MV-4-11 (cell line): ENCODE results near the gene STK39.

Experiments used
- DNase-seq: peaks from one replicate; lab custom pipeline; 2025; lab: John Stamatoyannopoulos, UW

The STK39 gene

DNA sequence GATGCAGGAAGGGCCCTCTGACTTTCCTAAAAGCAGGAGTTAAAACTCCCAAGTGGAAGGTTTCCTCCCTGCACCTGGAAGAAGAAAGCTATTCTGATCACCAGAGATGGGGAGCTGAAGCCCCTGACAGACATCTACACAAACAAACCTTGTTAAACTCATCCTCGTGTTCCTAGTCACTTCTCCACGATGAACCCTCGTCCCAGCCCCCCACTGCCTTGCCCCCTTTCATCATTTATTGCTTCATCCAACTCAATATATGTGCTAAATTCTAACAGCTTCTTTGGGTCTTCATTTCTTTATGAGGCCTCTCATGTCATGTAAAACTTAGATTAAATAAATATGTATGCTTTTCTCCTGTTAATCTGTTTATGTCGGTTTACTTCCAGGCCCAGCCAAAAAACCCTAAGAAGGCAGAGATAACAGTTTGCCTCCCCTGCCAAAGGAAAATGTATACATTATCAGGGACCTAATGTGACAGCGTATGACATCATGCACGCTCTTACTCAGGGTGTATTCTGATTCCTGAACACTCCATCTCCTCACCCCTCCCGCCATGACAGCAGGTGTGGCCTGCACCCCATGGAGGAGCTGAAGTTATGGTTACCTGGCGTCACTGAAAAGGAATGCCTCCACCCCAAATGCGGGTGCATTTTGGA lies 287.2 kb downstream of the STK39 start:
- no peak for DNase-seq

DNA sequence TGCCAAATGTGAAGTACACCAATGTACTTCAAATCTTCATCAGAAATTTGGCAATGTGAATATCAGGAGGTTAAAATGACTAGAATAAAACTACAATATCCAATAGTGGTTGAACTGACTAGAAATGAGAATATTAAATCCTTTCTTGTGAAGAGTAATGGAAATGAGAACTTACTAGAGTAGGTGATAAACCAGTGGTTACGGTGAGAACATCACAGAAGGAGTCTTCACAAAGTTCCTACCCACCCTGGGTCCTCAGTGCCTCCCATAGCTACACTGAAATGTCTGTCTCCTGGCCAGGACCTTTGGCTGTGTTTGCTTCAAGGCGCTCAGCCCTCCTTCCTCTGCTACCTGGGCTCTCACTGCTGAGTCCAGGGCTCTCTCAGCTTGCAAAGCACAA lies 289.7 kb downstream of the STK39 start:
- no peak for DNase-seq

DNA sequence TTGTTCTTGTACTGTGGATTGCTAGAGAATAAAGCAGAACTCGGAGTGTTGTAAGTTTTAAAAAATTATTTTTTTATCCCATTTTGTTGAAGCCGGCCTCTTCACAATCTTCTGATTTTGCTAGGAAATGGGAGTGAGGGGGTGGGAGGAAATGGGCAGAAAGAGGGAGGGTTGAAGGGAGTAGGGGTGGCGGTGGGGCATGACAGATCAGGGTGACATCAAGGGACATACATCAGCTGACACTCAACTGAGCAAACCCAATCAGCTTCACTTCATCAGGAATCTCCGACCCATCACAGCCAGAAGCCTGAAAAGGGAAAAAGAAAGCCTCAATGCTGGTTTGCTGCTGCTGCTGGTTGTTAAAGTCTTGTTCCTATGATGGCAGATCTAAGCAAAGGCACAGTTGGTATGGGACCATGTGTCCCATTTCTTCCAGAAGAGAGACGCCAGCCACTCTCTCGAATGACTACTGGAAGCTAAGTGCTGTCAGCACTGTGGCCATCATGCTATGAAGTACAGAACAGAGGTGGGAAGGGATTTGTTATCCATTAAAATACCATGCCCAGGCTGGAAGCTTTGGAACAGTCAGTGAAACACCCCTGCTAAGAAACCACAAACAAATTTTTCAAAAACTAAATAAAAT lies 292.0 kb downstream of the STK39 start:
- no peak for DNase-seq

DNA sequence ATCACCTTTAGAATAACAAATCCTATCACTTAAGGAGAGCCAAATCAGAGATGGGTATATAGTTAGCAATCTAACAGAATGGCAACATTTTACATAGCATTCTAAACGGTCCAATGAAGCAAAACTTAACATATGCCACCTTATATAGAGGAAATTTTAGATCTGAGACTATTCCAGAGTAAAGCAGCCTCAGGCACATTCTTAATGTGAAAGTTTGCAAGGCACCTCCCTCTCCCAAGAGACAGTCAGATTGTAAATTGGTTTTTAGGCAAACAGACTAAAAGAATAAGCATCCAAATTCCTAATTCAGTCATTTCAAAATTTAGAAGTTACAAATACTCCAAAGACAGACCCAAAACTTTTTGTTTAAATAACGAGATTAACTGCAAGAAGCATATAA lies 292.9 kb downstream of the STK39 start:
- no peak for DNase-seq

DNA sequence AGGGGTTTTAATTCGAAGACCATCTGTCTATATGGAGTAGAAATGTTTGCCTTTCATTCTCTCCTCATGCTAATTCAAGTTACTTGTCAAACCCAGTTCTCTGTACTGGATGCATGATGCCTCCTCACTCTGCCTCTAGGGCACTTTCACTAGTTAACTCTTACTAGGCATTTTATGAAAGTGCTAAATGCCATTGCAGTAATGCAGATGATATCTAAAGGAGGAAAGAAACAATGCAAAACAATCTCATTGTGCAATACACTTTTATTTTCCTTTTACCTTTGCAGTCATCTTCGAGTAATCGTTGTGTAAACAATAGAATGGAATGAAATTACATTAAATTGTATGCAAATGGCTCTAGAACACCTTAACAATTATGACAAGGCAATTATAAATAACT lies 293.6 kb downstream of the STK39 start:
- no peak for DNase-seq

DNA sequence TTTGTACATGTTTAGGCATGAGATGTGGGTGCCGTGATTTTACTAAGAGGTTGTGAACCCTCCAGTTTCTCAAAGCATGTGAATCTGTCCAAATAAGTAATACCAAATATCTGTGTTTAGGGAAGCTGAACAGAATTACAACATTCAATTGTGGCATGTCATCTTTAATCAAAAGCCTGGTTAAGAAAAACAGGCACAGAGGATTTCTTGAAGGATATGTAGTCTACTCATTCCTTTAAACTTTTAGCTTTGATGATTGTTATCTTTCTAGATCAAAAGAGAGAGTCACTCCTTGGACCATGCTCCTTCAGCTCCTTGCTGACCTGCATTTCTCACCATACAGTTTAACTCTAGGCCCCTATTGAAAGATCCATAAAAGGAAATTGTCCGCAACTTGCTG lies 296.8 kb downstream of the STK39 start:
- DNase-seq, result no peak

DNA sequence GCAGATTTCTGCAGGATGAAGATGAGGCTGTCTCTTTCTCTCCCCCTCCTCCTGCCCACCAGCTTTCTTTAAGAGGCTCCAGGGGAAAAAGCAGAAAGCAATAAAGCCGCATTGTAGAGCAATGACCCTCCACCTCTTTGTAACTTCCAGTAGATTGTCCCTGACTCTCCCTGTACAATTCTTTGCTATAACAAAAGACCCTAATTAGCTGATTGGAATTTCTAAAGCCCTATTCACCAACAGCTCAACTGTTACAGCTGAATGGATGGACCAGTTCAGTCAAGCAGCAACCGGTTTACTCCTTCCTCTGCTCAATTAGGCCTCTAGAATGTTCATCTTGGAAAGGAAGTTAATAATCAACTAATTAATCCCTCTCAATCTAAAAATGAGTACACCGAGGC lies 301.0 kb downstream of the STK39 start:
- no peak for DNase-seq

DNA sequence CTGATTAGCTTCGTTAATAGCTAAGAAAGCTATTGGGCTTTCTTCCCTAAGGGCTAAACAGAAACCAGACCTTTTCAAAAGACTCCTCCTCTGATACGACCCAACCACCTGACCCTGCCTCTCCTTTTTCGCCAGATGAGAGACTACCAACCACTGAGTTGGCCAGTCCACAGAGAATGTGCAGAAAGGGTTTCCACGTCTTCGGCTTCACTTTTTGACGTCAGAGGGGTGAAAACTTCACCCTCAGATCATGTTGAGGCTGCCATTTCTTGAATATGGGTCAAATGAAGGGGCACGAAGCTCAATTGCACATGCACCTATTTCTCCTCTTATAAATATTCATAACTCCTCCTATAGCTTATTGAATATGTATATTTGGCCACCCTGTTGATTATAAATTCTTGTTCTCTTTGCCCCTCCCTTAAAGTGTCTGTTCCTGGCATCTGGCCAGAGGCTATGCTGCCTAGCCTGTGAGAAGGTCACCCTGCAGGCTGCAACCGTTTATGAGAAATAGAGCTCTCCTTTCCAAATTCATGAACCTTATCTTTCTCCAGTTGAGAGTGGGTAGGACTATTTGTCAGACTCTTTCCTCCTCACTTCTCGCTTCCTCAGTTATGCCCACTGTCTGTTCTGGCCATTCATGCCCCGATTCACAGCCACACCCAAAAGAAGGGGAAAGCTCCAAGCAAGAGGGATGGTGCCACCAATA lies 301.6 kb downstream of the STK39 start:
- no peak for DNase-seq

DNA sequence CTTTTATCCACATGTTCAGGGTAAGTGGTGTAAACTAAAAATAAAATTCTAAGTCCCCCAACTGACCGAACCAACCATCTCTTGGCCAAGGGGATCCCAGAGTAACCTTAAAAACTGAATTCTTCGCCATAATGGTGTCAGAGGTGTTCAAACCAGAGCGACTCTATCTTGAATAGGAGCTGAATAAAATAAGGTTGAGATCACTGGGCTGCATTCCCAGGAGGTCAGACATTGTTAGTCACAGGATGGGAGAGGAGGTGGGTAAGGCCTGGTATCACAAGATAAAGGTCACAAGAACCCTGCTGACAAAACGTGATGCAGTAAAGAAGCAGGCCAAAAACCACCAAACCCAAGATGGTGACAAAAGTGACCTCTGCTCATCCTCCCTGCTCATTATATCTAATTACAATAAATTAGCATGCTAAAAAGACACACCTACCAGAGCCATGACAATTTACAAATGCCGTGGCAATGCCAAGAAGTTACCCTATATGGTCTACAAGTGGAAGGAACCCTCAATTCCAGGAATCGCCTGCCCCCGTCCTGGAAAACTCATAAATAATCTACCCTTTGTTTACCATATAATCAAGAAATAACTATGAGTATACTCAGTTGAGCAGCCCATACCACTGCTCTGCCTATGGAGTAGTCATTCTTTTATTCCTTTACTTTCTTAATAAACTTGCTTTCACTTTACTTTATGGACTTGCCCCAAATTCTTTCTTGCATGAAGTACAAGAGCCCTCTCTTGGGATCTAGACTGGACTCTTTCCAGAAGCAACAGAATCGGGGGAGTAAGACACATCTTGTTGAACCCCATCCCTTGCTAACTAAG lies 302.4 kb downstream of the STK39 start:
- no peak for DNase-seq

DNA sequence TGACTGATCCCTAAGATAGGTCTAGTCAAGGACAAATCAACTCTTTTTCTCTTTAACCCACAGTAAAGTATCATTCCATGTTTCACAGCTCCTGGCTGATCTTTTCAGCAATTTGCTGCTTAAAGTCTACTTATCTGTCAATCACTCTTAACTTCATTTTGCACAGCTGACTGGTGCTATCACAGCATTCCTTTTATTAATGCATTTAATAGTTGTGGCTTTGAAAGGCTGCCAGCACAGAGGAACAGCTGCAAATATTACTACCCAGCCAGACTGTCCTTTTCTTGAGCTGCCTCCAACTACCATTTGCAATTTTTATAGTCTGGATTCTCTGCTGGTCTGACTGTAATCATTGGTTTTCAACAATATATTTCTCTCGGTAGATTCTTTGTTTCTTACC lies 303.5 kb downstream of the STK39 start:
- DNase-seq, result no peak

DNA sequence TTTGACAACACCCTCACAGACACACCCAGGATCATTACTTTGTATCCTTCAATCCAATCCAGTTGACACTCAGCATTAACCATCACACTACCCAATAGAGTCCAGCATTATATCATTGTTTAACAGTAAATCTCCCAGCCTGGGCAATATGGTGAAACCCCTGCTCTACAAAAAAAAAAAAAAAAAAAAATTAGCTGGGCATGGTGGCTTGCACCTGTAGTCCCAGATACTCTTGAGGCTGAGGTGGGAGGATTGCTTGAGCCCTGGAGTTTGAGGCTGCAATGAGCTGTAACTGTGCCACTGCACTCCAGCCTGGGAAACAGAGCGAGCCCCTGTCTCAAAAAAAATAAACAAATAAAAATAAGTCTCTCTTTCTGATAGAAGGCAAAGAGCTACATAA lies 304.0 kb downstream of the STK39 start:
- no peak for DNase-seq

DNA sequence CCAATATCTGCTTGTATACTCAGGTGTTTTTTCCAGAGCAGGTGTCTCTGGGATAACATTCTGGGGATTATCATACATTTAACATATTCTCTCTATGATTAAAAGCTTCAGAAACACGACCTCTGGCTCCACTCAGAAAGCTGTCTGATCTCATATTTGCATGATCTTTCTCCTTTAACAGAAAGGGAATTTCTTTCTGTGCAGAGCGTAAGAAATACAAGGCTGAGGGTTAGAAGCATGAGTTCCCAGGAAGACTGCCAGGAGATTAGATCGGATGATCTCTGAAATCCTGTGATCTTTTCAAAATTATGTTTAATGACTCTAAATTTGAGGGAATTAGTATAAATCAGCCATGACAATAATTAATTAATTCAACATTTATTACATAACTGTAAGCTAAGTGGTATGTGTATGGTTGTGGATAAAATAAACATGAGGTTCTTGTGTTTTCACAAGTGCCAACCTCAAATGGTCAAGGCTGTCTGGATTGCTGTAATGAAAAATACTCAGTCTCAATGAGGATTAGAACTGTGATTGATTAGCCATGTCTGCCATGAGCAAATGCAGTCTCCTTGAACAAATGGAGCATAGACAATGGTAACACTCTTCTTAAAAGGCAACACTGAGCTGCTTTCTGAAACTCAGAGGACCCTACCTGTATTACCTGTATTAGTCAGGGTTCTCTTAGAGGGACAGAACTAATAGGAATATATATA lies 304.9 kb downstream of the STK39 start:
- DNase-seq, result no peak

DNA sequence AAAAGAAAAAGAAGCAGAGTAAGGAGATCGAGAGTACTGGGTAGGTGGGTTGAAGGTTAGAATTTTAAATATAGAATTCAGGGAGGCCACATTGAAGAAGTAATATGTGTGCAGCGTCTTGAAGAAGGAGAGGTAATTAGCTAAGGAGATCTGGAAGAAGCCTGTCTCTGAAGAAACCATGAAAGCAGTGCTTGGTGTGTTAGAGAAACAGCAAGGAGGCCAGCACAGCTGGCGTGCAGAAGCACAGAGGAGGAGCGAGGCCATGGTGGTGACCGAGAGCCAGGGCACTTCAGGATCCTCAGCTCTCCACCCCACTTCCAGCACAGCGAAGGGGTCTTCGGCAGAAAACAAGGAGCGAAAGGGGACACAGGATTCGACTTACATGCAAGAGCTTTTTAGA lies 305.8 kb downstream of the STK39 start:
- no peak for DNase-seq

DNA sequence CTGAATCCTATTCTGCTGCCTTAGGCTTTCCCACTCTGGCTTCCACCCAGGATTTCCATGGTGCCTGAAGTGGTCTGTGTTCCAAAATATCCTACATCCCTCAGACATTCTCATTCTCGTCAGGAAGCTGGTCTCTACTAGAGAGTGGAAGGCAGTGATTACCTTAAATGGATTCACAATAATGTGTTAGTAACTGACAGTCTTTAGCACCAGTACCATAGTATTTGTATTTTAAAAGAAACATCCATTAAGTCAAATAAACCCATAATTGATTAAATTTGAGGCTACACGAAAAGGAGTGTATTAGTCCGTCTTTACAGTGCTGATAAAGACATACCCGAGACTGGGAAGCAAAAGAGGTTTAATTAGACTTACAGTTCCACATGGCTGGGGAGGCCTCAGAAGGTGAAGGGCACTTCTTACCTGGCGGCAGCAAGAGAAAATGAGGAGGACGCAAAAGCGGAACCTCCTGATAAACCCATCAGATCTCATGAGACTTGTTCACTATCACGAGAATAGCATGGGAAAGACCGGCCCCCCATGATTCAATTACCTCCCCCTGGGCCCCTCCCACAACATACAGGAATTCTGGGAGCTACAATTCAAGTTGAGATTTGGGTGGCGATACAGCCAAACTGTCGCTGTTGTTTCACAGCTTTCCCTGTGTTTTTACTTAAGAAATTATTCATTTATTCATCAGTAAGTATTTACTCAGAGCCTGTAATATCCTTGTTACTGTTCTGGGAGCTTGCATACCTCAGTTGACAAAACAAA lies 306.5 kb downstream of the STK39 start:
- DNase-seq, result no peak

DNA sequence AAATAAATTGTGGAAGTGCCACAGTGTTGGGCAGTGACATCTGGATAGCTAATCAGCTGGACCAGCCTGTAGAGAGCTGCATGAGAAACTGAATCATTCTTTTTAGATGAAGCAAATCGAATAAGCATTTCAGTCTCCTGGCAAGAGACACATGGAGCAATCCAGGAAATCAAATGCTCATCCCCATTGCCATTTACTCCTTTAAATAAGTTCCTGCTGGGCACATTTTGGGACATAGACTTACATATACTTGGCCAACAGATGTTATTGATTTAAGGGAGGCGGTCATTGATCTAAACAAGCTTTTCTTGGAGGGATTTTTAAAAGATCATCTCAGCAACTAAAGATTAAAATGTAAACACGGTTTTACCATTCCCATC lies 307.1 kb downstream of the STK39 start:
- no peak for DNase-seq

DNA sequence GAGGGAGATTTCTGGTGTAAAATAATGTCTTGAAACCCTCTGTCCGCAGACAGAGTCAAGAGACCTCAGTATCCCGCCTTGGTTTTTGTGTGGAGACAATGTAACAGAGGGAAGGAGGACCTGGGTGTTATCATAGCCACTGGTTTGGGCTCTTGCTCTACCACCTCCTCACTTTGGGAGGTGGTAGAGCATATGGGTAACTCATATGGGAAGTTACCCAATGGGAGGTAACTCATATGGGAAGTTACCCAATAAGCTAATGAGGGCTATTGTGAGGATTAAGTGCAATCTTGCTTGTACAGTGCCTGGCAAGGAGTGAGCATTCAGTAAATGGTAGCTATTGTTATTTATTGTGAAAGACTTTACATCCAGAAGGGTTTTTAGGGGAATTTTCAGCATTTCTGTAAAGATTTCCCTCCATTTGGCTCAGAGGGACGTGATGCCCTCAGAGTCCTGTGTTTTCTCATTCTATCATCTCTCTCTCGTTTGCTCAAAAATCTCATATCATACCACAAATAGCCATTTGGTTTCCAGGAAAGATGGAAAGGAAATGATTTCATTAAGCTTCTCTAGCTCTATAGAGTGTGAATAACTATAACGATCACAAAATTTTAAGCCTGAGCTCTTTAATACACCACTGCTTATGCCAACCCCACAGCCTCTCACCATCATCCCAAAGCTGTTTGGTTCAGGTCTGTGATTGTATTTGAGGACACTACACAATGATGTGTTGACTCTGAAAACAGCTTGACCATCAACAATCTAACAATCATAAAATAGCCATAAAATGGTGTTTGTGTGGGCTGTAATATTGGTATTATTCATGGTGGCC lies 307.7 kb downstream of the STK39 start:
- DNase-seq, result peak; percentile 21

DNA sequence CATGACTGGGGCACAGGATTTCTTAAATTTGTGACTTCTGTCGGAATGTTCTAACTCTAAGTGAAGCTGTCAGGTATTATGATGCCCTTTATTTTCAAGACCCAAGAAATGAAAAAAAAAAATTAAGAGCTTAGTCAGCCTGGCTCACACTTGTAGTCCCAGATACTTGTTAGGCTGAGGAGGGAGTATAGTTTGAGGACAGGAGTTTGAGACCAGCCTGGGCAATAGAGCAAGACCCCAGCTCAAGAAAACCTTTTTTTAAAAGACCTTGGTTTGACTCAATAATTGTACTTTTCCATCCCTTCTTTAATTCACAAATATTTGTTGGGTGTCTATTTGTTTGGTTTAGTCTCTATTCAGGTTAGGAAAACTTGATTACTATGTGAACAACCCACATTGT lies 310.0 kb downstream of the STK39 start:
- DNase-seq, result no peak

DNA sequence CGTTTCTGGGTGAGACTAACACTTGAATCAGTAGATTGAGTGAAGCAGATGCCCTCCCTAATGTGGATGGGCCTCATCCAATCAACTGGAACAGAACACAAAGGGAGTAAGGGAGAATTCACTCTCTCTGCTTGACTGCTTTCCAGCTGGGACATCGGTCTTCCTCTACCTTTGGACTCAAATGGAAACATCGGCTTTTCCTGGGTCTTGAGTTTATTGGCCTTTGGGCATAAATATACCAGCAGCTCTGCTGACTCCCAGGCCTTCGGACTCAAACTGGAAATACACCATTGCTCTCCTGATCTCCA lies 311.6 kb downstream of the STK39 start:
- DNase-seq, result no peak

DNA sequence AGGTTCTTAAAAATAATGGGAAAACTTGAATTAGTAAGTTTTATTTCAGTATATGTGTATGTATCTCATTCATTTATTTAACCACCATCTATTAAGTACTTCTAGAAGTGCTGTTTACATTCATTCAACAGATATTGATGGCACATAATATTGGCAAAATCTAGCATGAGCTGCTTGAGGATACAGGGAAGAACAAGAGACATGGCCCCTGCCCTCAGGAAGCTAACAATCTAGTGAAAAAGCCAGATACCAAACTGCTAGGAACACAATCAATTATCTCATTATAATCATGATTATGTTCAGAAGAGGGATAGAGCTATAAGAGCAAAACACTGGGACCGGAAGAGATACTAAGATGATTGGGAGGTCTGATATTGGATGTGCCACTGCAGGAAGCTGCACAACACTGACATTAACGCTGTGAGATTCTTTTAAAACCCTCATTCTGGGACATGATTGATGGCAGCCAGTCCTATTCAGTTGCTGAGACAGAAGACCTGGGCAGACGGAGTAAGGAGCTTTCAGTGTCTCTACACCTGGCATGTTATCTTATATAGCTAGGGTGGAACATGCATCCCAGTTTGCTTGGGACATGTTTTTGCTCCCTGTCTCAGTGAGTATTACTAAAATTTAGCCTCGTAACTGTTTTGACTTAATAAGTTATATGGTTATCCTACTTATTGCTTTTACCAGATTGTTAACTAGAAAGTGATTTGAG lies 314.1 kb downstream of the STK39 start:
- DNase-seq, result no peak

DNA sequence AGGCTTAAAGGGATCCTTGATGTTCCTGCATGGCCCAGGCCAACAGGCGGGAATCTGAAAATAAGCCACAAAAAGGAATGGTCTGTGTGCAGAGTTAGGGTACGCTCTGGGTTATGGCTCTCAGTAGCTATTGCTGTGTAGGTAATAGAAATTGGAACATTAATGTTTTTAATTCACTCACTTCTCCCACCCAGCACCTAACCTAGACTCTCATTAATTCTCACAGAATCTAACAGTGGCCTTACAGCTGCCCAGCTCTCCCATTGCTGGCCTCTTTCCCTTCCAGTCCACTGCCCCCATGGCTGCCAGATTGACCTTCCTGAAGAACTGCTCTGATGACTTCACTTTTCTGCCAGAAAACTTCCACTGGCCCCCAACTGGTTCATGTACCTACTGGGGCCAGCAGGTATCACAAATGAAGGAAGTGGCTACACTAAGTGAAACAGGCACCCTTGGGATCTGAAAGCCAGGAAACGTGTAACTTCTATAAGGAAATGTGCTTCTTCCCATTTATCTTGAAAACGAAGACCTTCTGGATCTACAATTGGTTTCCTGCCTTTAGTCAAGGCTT lies 315.2 kb downstream of the STK39 start:
- DNase-seq, result no peak
